HPDE6-E6E7 (cell line): ENCODE measurements around the gene SCAMP2.

ENCODE experiments used
- DNase-seq: peaks from one replicate; pipeline ENCODE4 v3.0.0; 2011; ENCODE audit warnings: missing footprints; ENCODE audit errors: extremely low spot score

Gene SCAMP2

DNA sequence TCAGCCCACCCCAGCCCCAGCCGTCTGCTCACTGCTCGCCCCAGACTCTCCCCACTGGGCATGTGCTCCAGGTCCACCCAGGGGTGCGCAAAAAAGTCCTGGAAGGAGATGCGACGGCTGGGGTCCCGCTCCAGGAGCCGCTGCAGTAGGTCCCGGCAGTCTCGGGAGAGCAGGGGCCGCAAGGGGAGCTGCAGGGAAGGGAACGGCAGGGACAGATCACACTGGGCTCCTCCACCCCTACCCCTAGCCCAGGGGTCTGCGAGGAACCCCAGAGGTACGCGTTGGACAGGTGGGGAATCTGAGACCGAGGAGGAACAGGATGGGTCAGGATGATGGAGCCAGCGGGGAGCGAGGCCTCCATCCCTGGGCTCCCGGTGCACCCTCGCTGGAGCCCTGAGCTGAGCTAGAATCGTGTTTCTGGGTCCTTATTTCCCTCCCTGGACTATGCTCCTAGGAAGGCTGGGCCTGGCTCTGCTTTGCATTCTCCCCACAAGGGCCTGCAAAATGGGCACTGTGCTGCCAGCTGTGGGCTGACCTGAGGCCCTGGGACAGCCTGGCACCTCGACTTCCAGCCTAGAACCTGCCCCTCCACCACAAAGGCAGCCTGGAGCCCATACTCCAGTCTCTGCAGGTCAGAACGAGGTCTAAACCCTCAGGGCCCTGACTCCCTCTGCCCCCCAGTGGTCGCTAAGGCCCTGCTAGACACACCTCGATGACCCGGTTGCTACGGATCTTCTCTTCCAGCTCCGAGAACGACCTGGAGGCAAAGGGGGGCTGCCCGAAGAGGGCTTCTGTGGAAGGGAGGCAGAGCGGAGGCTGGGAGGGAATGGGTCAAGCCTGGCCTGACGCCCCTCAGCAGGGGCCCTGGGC is 33.4 kb downstream of the SCAMP2 start:
- no peak for DNase-seq

DNA sequence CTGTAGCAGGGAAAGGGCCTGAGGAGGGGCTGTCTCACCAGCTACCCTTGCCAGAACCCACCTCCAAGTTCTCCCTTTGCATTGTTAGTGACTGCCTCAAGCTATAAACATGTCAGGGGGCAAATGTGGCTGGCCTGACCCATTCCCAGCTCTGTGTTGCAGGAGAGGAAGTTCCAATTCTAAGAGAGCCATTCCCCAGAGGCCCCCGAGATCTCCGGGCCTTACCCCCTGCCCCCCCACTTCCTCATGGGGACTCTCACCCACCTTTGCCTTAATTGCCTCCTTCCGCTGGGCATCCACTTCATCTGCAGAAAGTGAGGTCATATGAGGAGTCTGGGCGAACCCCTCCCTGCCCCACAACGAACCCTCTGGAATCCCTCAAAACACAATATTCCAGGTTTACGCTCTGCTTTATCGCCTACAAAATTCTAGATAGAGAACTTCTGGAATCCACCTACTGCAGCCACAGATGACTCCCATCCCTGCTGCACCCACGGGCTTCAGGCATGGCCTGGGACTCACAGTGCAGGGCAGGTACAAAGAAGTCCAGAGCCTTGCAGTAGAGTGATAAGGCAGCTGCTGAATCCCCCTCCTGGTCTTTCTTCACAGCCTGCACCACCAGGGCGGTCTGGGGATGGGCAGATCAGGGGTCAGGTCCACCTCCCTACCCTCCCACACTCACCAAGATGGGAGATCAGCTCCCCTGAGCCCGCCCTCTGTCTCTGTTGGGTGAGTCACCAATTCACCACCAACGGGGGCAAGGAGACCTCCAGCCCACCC is 34.2 kb downstream of the SCAMP2 start:
- DNase-seq = no peak

DNA sequence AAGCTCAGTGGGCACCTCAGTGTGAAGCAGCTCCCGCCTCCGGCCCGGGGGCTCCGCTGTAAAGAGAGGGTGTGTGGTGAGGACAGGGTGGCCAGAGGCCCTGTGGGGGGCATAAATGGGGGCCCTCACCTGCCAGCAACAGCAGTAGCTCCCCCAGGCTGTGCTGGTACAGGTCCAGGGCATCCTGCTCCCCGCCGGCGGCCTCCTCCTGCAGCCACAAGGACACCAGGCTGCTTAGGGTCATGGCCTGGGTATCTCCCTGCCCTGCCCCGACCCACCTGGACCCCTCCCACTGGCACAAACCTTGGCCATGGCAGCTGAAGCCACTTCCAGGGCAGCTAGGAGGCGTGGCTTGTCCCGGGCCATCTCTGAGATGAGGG is 35.0 kb downstream of the SCAMP2 start:
- DNase-seq = no peak

DNA sequence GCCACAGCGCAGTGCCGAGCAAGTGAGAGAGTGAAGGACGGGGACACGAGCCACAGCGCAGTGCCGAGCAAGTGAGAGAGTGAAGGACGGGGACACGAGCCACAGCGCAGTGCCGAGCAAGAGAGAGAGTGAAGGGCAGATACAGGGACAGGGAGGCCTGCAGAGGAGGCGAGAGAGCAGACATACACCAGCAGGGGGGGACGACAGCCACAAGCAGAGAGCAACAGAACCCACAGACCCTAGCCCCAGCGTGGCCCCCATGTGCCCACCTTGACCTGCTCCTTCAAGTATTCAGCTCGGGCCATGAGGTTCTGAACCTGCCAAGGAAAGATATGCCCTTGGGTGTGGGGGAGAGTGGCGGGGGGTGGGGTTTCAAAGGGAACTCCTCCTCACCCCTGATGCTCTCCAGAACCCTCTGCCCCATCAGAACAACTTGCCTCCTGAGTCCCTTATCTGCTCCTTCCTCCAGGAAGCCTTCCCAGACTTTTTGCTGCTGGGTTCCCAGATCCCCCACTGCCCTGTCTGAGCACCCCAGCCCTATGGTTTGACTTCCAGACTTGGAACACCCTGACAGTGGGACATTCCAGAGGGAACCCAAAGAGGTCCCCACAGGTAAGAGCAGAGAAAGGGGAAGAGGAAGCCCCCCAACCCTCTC is 35.6 kb downstream of the SCAMP2 start:
- no peak for DNase-seq

DNA sequence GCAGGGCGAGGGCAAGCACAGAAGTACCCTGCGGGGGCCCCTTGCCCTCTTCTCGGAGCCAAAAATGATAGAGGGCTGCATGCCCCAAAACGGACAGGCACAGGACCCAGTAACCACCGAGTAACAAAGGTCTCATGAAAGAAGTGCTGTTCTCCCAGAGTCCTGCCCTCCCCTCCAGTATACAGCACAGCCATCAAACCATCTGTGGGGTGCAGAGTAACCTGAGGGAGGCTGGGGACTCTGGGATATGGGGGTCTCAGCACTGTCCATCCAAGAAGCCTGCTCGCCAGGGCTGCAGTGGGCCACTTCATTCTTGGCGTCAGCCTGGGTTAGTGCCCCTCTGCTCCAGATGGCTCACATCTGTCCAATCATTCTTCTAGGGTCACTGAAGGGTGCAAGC is 36.3 kb downstream of the SCAMP2 start:
- no peak for DNase-seq

DNA sequence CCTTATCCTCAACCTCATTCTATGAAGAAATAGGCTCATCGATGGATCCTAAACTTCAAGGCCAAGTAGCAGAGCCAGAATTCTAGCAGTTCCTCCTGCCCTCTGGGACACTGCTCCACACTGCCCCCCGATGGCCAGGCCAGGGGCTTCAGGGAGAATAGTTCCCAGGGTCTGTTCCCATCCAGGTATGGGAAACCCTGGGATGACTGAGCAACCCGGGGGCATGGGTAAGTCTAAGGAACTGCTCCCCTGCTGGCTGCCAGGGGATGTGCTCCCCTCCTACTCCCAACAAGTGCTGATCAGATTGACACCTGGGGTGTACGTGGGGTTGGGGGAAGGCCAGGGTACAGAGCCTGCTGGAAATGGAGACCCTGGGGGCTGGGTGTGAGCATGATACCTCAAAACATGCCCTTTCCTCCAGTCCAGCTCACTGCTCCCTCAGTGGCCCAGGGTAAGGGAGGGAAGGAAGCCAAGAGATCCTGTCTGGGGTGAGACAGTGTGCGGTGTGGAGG is 37.8 kb downstream of the SCAMP2 start:
- peak; percentile 67 for DNase-seq

DNA sequence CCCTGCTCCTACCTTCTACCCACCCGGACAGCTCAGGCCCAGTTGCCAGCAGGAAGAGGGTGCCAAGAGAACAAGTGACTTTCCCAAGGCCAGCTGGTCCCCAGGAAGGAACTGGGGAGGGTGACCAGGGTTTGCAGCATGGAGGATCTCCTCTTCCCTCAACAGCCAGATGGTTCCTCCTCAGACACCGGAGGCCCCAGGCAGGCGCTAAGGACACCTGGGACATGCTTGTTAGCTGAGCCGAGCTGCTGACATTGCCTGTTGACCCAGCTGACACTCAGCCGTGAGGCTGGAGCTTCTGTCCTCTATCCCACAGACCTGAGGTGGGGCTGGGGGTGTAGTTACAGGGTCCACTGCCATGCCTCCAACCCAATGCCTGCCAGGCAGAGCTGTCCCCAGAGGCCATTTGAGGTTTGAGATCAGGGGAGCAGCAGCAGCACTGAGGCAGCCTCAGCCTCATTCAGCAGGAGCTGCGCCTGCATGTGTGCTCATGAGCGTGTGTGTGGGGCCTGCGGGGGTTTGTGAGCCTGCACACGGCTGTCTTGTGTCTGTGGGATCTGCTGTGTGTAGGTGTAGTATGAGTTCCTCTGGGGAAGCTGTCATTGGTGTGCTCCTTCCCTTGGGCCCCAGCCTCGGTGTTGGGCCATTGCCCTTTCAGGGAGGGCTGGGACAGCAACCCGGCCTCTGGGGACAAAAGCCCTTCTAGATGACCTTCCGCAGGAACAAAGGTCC is 39.6 kb downstream of the SCAMP2 start:
- no peak for DNase-seq

DNA sequence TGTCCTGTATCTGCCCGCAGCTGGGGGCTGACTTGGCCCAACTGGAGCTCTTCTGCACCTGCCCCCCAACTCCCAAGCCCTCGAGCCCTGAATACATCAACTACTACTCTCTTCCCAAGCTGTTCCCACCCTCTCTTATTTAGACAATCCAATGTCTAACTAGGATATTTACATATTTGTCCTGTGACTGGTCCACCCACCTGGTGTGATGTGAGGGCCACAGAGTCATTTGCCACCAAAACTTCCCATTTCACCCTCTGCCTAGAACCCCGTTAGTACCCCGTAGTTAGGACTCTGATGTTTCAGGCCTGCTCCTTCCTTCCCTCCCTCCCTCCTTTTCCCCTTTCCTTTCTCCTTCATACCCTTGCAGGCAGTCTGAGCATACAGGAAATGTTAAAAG is 40.3 kb downstream of the SCAMP2 start:
- no peak for DNase-seq

DNA sequence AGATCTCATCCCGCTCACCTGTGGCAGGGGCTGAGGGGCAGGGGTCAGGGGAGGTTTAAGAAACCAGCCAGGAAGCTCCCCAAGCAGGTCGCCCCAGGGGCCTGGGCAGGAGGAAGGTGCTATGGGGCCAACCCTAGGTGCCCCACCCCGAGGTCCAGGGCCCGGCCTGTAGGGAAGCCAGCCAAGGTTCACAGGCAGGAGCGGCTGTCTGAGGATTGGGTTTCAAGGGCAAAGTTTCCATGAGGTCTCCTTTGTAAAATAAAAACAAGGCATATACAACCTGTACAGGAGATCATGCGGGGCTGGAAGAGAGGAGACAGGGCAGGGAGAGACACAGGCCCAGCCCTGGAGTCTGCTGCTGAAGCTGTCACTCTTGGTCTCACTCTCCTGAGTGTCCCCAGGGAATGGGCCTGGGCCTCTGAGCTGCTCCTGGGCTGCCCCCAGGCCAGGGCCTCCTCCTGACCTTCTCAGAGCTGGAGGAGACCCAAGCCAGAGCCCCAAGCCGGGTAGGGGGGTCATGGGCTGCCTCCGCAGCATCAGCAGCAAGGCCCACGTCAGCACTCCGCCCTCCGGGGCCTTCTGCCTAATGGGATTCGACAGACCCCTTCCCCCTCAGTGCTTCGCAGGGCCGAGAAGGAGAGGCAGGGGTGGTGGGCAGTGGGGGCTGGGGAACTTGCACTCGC is 41.2 kb downstream of the SCAMP2 start:
- DNase-seq = no peak

DNA sequence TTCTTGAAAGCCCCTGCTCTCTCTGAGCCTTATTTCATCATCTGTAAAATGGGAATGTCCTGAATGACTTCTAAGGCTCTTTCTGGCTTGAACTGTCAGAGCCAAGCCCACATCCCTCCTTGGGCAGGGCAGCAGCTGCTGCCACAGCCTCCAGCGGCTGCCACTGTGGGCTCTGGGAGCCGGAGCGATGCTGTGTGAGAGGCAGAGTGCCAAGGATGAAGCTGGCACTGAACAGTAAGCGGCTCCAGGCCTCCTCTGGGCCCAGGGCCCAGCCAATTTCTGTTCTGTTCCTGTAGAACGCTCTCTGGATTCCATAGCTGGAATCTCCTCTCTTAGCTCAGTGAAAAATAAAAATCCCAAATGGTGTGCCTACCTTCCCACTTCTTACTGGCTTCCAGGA is 42.3 kb downstream of the SCAMP2 start:
- no peak for DNase-seq

DNA sequence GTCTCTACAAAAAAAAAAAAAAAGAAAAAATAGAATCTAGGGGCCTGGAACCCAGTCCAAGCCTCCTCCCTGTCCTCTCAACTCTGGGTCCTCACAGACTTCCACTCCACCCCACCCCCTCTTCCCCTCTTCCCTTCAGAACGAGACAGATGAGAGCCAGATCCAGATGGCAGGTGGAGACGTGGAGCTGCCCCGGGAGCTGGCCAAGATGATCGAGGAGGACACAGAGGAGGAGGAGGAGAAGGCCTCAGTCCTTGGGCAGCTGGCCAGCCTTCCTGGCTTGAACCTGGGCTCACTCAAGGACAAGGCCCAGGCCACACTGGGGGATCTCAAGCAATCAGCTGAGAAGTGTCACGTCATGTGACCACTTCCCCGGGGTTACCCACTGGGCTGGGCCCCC is 43.2 kb downstream of the SCAMP2 start:
- DNase-seq = no peak

DNA sequence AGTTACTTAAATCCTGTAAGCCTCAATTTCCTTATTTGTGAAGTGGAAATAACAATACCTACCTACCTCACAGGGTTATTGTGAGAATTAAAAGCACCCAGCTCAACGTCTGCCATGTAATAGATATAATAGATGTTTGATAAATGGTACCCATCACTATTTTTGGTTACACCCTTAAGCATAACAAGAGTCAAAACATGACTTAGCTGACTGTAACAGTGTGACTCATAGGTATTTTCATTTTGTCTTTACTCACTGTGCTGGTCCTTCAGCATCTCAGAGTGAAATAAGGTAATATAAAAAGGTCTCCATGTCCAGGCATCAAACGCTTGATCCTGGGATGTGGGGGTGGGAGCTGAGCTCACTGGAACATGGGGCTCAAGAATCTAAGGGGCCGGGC is 43.7 kb downstream of the SCAMP2 start:
- no peak for DNase-seq

DNA sequence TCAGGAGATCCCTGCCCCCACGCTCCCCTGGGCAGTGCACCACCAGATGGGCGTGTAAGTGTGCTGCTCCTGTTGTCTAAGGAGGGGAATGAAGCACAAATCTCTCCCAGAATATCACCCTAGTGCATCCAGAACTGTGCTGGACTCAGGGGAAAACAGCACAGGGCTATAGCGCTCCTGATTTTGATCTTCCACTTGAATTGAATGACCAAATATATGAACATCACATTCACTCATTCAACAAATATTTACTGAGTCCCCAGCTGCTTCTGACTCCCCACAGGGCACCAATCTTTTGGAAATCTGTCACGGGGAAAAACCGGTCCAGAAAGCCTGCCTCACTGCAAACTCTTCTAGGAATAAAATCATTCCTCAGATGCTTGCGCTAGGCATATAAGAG is 44.3 kb downstream of the SCAMP2 start:
- no peak for DNase-seq

DNA sequence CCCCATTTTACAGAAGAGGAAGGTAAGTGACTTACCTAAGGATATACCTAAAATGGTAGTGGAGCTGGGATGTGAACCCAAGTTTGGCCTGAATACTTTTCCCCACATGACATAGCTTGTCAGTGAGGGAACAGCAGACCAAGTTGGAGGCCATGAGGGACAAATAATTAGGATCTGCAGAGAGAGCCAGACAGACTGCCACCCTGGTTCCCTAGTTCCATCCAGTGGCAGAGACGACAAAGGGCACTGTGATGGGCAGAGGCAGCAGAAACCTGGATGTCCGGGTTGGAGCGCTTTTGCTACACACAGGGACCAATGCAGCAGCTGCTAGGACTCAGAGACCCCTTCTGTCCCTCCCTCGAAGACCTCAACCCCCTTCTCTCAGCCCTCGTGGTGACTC is 45.6 kb downstream of the SCAMP2 start:
- no peak for DNase-seq

DNA sequence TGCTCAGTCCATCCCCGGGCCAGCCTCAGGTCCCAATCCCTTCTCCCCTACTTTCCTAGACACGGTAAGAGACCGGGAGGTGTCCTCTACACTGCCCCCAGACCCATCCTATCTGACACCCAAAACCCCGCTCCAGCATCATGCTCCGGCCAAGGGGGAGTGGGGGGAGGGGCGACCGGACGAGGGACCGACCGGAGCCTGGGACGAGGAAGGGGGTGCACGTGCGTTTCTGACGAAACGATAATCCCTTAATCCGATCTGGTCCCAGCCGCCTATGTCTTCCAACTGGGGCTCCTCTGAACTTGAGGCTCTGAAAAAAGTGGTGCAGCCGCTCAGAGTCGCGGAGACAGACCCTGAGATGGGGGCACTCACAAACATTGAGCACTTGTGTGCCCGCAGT is 46.2 kb downstream of the SCAMP2 start:
- no peak for DNase-seq

DNA sequence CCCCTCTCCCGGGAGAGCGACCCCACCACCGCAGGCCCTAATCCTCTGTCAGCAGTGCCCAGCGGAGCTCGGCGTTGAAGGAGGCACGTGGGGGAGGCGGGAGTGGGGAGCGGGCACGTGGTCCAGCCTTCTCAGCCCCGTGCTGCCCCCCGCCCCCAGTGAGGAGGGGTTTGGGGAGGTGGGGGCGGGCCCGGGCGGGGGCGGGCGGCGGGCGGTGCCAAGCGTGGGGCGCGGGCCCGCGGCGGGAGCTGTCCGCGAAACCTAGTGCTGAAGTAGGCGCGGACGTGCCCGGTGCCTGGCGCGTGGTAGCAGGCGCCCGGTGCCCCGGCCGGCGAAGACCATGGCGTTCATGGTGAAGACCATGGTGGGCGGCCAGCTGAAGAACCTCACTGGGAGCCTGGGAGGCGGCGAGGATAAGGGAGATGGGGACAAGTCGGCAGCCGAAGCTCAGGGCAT is 46.8 kb downstream of the SCAMP2 start, which contains the start of gene CPLX3:
Gene CPLX3, plus strand, starts transcription at position 264 of the 456 bp plus-strand sequence. Its CDS starts 77 bp downstream, at position 341.
- DNase-seq = no peak

DNA sequence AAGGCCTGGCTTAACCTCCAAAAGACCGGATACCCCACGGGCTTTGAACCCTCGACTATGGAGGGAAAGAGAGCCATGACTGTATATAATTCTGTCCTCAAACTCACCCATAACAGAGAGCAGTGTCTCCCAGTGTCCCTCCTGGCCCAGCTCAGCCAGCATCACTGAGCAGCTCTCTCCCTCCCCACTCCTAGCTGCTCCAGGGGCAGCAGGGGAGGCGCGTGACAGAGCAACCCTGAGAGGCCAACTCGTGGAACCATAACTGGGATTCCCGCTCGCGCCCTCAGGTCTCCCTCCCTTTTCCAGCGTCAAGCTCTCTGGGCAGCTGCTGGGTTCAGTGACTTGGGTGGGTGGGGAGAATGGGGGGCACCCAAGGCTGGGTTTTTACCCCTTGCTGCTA is 47.3 kb downstream of the SCAMP2 start:
- DNase-seq = no peak

DNA sequence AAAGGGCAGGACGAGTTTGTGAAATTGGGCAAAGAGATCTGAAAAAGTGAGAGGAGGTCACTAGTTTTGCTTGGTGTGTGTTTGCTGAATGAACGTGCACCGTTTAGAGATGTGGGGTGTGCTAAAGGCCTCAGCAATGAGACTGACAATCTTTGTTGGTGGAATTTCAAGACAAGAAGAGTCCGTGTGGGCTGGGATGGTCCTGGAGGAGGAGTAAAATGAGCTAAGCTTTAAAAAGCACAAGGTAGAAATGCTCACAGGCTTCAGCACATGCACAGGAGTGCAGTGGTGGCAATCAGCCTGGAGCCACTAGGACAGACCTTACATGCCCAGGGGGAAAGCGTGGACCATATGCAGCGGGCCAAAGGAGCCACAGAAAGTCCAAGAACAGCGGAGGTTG is 48.2 kb downstream of the SCAMP2 start:
- no peak for DNase-seq

DNA sequence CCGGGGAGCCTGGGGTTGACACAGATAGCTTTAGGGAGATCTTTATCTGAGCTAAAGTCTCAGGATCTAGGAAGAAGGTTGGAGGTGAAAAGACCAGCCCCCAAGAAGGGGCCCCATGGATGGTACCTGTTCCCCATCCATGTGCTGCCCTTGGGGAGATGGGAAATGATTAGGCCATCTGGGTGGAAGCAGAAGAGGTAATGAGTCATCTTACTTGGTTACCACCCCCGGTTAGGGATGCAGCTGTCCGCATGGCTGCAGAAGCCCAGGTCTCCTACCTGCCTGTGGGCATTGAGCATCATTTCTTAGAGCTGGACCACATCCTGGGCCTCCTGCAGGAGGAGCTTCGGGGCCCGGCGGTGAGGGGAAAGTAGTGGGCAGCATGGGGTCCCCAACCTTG is 49.8 kb downstream of the SCAMP2 start:
- DNase-seq = no peak

DNA sequence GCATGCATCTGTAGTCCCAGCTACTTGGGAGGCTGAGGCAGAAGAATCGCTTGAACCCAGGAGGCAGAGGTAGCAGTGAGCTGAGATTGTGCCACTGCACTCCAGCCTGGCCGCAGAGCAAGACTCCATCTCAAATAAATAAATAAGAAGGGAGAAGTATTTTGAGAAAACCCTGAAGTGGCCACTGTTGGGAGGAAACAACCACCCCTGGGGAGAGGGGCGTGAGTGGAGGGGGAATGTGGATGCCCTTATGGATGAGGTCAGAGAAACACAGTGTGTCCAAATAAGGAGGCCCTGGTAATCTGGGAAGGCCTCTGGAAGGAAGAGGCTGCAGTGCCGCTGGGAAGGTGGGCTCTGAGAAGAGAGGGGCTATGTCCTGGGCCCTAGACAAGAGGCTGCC is 50.9 kb downstream of the SCAMP2 start:
- DNase-seq = no peak

DNA sequence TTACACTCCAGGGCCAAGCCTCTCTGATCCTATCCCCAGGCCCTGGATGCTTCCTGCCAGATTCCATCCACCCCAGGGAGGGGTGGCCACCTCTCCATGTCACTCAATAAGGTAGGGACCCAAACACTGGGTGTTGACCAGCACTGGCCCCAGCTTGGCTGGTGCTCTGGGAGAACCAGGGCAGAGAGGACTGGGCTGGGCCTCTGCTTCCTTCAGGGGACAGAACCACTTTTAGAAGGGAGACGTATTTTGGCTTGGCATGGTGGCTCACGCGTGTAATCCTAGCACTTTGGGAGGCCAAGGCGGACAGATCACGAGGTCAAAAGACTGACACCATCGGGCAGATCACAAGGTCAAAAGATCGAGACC is 51.4 kb downstream of the SCAMP2 start:
- no peak for DNase-seq
